Gastroesophageal sphincter (tissue), 4 donors: ENCODE data around the gene CSNK2B. TPM values are rescaled to one million over a fixed set of nuclear protein-coding genes. Genes with fewer than 3 reads are reported as not detected.

Experiments used
- ATAC-seq: fragments of 150-250 bp; one replicate; pipeline ENCODE4 v1.9.1; 2016; ENCODE audit warnings: mild to moderate bottlenecking, moderate library complexity
- H3K27ac ChIP-seq, 4 donors: fragments of 200-600 bp; sonication (generic) in 3 of 4; 1 replicate in 3 of 4; 2 replicates in 1 of 4; pipeline ENCODE4 v1.5.1; 2016 to 2019
- H3K27me3 ChIP-seq: fragments of 200-600 bp; sonication (generic); one replicate; pipeline ENCODE4 v1.5.1; 2019
- H3K36me3 ChIP-seq, 2 donors: fragments of 200-600 bp; sonication (generic); one replicate each; pipeline ENCODE4 v1.5.1; 2019; ENCODE audit warnings: control low read depth in 1 of 2
- H3K4me1 ChIP-seq, 3 donors: fragments of 200-600 bp; sonication (generic); 1 replicate in 2 of 3; 2 replicates in 1 of 3; pipeline ENCODE4 v1.5.1; 2016 to 2019; ENCODE audit warnings: control low read depth in 2 of 3
- H3K4me3 ChIP-seq, 2 donors: fragments of 200-600 bp; sonication (generic); one replicate each; pipeline ENCODE4 v1.5.1; 2019; ENCODE audit warnings: mild to moderate bottlenecking in 1 of 2, moderate library complexity in 1 of 2
- H3K9me3 ChIP-seq, 3 donors: fragments of 200-600 bp; sonication (generic); one replicate each; pipeline ENCODE4 v1.5.1; 2017 to 2019; ENCODE audit warnings: control low read depth in 2 of 3
- CTCF ChIP-seq, 4 experiments: fragments of 200-600 bp in 2 of 4; fragments of 450-650 bp in 2 of 4; sonication (generic) in 1 of 4; IDR thresholded peaks; one replicate each; pipeline ENCODE4 v1.5.1; 2017 to 2019; ENCODE audit warnings: antibody characterized with exemption in 4 of 4, mild to moderate bottlenecking in 2 of 4, moderate library complexity in 2 of 4
- EP300 ChIP-seq: sonication (generic); formaldehyde crosslinking; IDR thresholded peaks from one replicate; pipeline ENCODE4 v1.6.1; 2017; ENCODE audit warnings: antibody characterized with exemption, mild to moderate bottlenecking
- POLR2A ChIP-seq, 2 donors: fragments of 450-650 bp; IDR thresholded peaks; one replicate each; pipeline ENCODE4 v1.6.1; 2017; ENCODE audit warnings: antibody characterized with exemption in 2 of 2, mild to moderate bottlenecking in 2 of 2, moderate library complexity in 1 of 2
- POLR2AphosphoS5 ChIP-seq: sonication (generic); formaldehyde crosslinking; IDR thresholded peaks from one replicate; pipeline ENCODE4 v1.6.1; 2017; ENCODE audit warnings: antibody characterized with exemption
- WGBS, 2 donors: methylation state at CpG; one replicate each; pipeline ENCODE4 v1.1.5; 2018; ENCODE audit warnings: low coverage in 1 of 2; 5-methylcytosine and 5-hydroxymethylcytosine counted together
- total RNA-seq, 4 donors: library from RNA; depleted of rRNA; stranded (reverse); fragments of >200 nt; gene quantifications; one replicate each; pipeline ENCODE4 v1.1.0, GENCODE V29; 2016

Gene CSNK2B
- total RNA-seq, 4 donors from 2014 or later = 162 to 197 (median 167) TPM

GRCh38 chr6:31692353-31692752, 26.5 kb downstream of the CSNK2B start:
- TF ChIP-seq POLR2AphosphoS5 = no peak
- no peak for TF ChIP-seq POLR2A (IDR thresholded peaks at IDR 0.05)
- TF ChIP-seq EP300 = no peak
- TF ChIP-seq CTCF (IDR thresholded peaks at IDR 0.05) = no peak
- Histone ChIP-seq H3K4me3 (no peak overlapping the region), H3K27me3 (no peaks in the 10 kb centered on the region), H3K4me1 (no peaks in the 10 kb centered on the region), H3K36me3 (peaks cover 0 to 100% of the 10 kb centered on the region in 2 donors), H3K27ac (no peak overlapping the region), H3K9me3 (no peaks in the 10 kb centered on the region)
- 70 to 80% methylated on average over 2 of the region's 4 CpGs for WGBS, 2 donors
- ATAC-seq = no peak

- H3K4me3 ChIP-seq = no peak overlapping the region
- WGBS, 2 donors = 51 to 80% methylated on average over 1 to 2 of the region's 9 CpGs
- no peak for ATAC-seq
- H3K27me3 ChIP-seq = no peaks in the 10 kb centered on the region
- H3K27ac ChIP-seq = no peak overlapping the region
- TF ChIP-seq CTCF (IDR thresholded peaks at IDR 0.05) (no peak), POLR2AphosphoS5 (no peak), POLR2A (IDR thresholded peaks at IDR 0.05) (no peak), EP300 (no peak)
- peaks cover 0 to 100% of the 10 kb centered on the region in 2 donors for H3K36me3 ChIP-seq
- no peaks in the 10 kb centered on the region for H3K4me1 ChIP-seq
- H3K9me3 ChIP-seq = no peaks in the 10 kb centered on the region
Measured at GRCh38 chr6:31692886-31693285, 27.0 kb downstream of the CSNK2B start.

- Histone ChIP-seq H3K27ac (no peak overlapping the region), H3K27me3 (no peaks in the 10 kb centered on the region), H3K4me1 (no peaks in the 10 kb centered on the region), H3K9me3 (no peaks in the 10 kb centered on the region), H3K36me3 (peaks cover 0 to 99% of the 10 kb centered on the region in 2 donors), H3K4me3 (no peak overlapping the region)
- TF ChIP-seq POLR2AphosphoS5 = no peak
- no peak for TF ChIP-seq CTCF (IDR thresholded peaks at IDR 0.05)
- no peak for TF ChIP-seq EP300
- no peak for TF ChIP-seq POLR2A (IDR thresholded peaks at IDR 0.05)
- WGBS, 2 donors = 71 to 83% methylated on average over 1 to 2 of the region's 6 CpGs
- ATAC-seq = no peak
Measured at GRCh38 chr6:31693535-31693934, 27.7 kb downstream of the CSNK2B start.

GRCh38 chr6:31697555-31697954, 31.7 kb downstream of the CSNK2B start:
- TF ChIP-seq EP300 = no peak
- TF ChIP-seq POLR2AphosphoS5 = no peak
- TF ChIP-seq CTCF (IDR thresholded peaks at IDR 0.05) = no peak
- TF ChIP-seq POLR2A (IDR thresholded peaks at IDR 0.05) = no peak
- Histone ChIP-seq H3K9me3 (no peaks in the 10 kb centered on the region), H3K4me3 (no peak overlapping the region), H3K4me1 (peaks cover 6 to 30% (median 15%) of the 10 kb centered on the region in 3 donors), H3K36me3 (peaks cover 0 to 79% of the 10 kb centered on the region in 2 donors), H3K27ac (no peak overlapping the region), H3K27me3 (no peaks in the 10 kb centered on the region)
- ATAC-seq = no peak
- 20 to 29% methylated on average over 1 to 3 of the region's 3 CpGs for whole genome bisulfite sequencing, 2 donors

GRCh38 chr6:31700740-31701401, 35.0 kb downstream of the CSNK2B start:
- H3K4me3 ChIP-seq = no peak overlapping the region
- H3K27ac ChIP-seq = peak overlapping the region in 1 of 4 donors; percentile 97
- no peaks in the 10 kb centered on the region for H3K9me3 ChIP-seq
- WGBS, 2 donors = 80 to 84% methylated on average over 3 to 5 of the region's 5 CpGs
- peaks cover 0 to 46% of the 10 kb centered on the region in 2 donors for H3K36me3 ChIP-seq
- ATAC-seq = no peak
- no peaks in the 10 kb centered on the region for H3K27me3 ChIP-seq
- TF ChIP-seq CTCF (IDR thresholded peaks at IDR 0.05) (no peak), POLR2A (IDR thresholded peaks at IDR 0.05) (no peak), POLR2AphosphoS5 (no peak), EP300 (no peak)
- peaks cover 6 to 37% (median 19%) of the 10 kb centered on the region in 3 donors for H3K4me1 ChIP-seq
